ENCODE data around the gene SORCS3. TPM values are rescaled to one million over a fixed set of nuclear protein-coding genes. Genes with fewer than 3 reads are reported as not detected.
A peak's percentile ranks its signal among the peaks of the same experiment; 100 is the strongest.

SORCS3 gene
- total RNA-seq = not detected
- long read RNA-seq = 0 reads

DNA sequence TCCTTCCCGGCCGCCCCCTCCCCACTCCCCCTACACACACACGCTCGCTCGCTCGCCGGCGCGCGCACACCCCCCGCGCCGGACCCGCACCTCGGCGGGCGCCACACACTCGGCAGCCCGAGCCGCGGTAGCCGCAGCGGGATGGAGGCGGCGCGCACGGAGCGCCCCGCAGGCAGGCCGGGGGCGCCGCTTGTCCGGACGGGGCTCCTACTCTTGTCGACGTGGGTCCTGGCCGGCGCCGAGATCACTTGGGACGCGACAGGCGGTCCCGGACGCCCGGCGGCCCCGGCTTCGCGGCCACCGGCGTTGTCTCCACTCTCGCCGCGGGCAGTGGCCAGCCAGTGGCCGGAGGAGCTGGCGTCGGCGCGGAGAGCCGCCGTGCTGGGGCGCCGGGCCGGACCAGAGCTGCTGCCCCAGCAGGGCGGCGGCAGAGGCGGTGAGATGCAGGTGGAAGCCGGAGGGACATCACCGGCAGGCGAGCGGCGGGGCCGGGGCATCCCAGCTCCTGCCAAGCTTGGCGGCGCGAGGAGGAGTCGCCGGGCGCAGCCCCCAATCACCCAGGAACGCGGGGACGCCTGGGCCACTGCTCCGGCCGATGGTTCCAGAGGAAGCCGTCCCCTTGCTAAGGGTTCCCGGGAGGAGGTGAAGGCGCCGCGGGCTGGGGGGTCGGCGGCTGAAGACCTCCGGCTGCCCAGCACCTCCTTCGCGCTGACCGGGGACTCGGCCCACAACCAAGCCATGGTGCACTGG lies at the start of gene SORCS3:
TSS of gene SORCS3 (plus strand) at position 104 of the 750 bp plus-strand sequence.
- ATAC-seq (no peak), DNase-seq (no peak)
- H3K36me3 ChIP-seq = no peaks in the 10 kb centered on the region
- H3K4me3 ChIP-seq = no peak within 1 kb of the TSS
- H3K4me1 ChIP-seq = peaks cover 10% of the 10 kb centered on the region
- intact Hi-C loops (cut with DNase I) = no loop called here
- H3K27me3 ChIP-seq (ENCODE audit: low read depth) = peaks cover 84% of the 10 kb centered on the region
- no peak within 1 kb of the TSS for H3K27ac ChIP-seq
- no peaks in the 10 kb centered on the region for H3K9me3 ChIP-seq
- TF ChIP-seq, protein P1, sequence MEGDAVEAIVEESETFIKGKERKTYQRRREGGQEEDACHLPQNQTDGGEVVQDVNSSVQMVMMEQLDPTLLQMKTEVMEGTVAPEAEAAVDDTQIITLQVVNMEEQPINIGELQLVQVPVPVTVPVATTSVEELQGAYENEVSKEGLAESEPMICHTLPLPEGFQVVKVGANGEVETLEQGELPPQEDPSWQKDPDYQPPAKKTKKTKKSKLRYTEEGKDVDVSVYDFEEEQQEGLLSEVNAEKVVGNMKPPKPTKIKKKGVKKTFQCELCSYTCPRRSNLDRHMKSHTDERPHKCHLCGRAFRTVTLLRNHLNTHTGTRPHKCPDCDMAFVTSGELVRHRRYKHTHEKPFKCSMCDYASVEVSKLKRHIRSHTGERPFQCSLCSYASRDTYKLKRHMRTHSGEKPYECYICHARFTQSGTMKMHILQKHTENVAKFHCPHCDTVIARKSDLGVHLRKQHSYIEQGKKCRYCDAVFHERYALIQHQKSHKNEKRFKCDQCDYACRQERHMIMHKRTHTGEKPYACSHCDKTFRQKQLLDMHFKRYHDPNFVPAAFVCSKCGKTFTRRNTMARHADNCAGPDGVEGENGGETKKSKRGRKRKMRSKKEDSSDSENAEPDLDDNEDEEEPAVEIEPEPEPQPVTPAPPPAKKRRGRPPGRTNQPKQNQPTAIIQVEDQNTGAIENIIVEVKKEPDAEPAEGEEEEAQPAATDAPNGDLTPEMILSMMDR (IDR thresholded peaks at IDR 0.05) = no peak

DNA sequence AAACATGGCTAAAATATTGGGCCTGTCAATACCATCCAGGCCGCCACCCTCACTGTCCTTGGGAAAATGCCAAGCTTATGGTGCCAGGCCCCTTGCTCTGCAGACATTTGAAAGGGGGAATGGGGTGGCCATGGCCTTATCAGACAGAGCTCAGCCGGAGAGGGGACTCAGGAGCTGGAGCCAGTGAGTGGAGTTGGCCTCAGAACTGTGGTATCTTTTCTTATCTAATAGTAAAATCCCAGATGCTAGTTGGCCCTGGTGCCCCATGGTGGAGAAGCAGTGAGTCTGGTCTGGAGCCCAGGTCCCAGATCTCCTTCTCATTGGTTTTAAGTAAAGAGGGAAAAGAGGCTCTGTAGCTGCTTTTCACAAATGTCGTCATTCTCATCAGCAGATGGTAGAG lies 49.6 kb upstream of the SORCS3 start:
- H3K4me3 ChIP-seq = no peak overlapping the region
- intact Hi-C loops (cut with DNase I) = no loop called here
- TF ChIP-seq, protein P1 (IDR thresholded peaks at IDR 0.05) = no peak
- DNase-seq = no peak
- H3K9me3 ChIP-seq = no peaks in the 10 kb centered on the region
- H3K27ac ChIP-seq = no peak overlapping the region
- peaks cover 11% of the 10 kb centered on the region for H3K27me3 ChIP-seq (ENCODE audit: low read depth)
- no peak for ATAC-seq
- H3K36me3 ChIP-seq = no peaks in the 10 kb centered on the region
- no peaks in the 10 kb centered on the region for H3K4me1 ChIP-seq

DNA sequence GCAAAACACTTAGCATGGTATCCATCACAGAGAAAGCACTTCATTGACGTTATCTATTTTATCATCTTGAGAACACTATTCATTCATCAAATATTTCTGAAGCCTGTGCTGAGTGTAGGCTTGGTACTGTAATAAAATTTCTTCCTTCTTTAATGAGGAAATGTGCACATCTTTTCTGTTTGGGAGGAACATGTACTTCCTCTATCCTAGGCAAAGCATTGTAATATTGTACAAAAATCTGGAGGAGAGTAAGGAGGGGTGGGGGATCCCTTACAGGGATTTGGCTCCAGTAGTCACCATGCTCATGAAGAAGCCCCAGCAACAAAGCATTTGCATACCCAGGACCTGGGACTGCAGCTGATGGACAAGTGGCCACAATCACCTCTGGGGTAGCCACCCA lies 39.9 kb upstream of the SORCS3 start:
- intact Hi-C loops (cut with DNase I) = no loop called here
- TF ChIP-seq, protein P1 (IDR thresholded peaks at IDR 0.05) = no peak
- DNase-seq (no peak), ATAC-seq (peak in 1 of 2 donors; percentile 27)
- Histone ChIP-seq H3K4me1 (no peaks in the 10 kb centered on the region), H3K36me3 (no peaks in the 10 kb centered on the region), H3K27me3 (ENCODE audit: low read depth) (peaks cover 4% of the 10 kb centered on the region), H3K9me3 (no peaks in the 10 kb centered on the region), H3K27ac (no peak overlapping the region), H3K4me3 (no peak overlapping the region)

DNA sequence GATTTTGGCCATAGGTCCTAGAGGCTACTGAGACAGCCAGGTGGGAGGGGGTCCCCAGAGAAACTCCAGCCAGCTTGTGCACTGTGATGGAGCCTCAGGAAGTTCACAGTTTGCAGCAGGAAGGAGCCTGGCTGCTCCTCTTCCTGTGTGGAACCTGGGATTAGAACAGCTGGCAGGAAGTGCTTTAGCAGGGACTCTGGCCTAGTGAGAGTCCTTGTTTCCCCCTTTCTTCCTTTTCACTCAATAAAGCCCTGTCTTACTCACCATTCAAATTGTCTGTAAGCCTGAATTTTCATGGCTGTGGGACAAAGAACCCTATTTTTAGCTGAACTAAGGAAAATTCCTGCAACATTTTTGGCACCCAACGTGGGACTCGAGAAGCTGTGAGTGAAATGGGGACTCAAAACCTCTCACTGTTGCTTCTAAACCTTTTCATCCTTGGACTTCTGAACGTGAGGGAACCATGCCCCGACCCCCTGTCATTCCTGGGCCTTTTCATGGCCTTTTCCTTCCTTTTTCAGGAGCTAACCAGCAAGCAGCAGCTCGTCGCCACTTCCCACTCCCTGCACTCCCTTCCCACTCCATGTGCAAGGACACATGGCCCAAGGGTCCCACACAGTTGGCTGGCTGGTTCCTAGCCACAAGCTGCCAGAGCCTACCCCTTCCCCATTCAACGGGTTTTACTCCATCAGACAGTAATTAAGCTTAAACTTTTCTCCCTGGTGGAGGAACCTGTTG lies 32.8 kb upstream of the SORCS3 start:
- DNase-seq = no peak
- no peak overlapping the region for H3K27ac ChIP-seq
- H3K4me1 ChIP-seq = no peaks in the 10 kb centered on the region
- H3K36me3 ChIP-seq = no peaks in the 10 kb centered on the region
- peaks cover 2% of the 10 kb centered on the region for H3K27me3 ChIP-seq (ENCODE audit: low read depth)
- no peaks in the 10 kb centered on the region for H3K9me3 ChIP-seq
- no peak for ATAC-seq
- TF ChIP-seq, protein P1 (IDR thresholded peaks at IDR 0.05) = no peak
- no peak overlapping the region for H3K4me3 ChIP-seq
- intact Hi-C loops (cut with DNase I) = no loop called here

DNA sequence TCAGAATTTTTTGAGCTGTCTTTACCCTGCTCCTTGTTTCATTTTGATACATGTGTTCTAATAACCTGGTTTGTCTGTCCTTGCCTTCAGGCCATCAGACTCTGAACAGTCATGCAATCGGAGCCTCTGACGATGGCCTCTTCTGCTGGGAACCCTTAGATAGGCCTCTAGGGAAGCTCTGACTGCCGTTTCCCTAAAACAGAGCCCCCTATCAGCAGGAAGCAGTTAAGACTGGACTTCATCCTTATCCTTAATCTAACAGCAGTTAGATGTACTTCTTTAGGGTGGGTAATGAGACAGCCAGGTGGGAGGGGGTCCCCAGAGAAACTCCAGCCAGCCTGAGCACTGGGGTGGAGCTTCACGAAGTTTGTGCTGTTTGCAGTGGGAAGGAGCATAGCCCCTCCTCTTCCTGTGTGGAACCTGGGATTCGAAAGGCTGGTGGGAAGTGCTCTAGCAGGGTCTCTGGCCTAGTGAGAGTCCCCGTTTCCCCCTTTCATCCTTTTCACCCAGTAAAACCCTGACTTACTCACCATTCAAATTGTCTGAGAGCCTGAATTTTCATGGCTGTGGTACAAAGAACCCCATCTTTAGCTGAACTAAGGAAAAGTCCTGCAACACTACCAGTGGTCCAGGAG lies 28.4 kb upstream of the SORCS3 start:
- DNase-seq (no peak), ATAC-seq (no peak)
- Histone ChIP-seq H3K4me3 (no peak overlapping the region), H3K36me3 (no peaks in the 10 kb centered on the region), H3K27ac (no peak overlapping the region), H3K9me3 (no peaks in the 10 kb centered on the region), H3K27me3 (ENCODE audit: low read depth) (no peaks in the 10 kb centered on the region), H3K4me1 (no peaks in the 10 kb centered on the region)
- TF ChIP-seq, protein P1 (IDR thresholded peaks at IDR 0.05) = no peak
- intact Hi-C loops (cut with DNase I) = no loop called here

Measured in lower lobe of right lung (tissue), 2 donors.